Measurements from ENCODE around the gene LYZL4. TPM values are rescaled to one million over a fixed set of nuclear protein-coding genes. Genes with fewer than 3 reads are reported as not detected.

Gene LYZL4
- total RNA-seq, 2 donors from 2014 or later = 5.9 TPM; not detected in 1

GRCh38 chr3:42421818-42422796, 11.7 kb upstream of the LYZL4 start:
- no peak for TF ChIP-seq POLR2AphosphoS5 (IDR thresholded peaks at IDR 0.05)
- TF ChIP-seq, protein P1, sequence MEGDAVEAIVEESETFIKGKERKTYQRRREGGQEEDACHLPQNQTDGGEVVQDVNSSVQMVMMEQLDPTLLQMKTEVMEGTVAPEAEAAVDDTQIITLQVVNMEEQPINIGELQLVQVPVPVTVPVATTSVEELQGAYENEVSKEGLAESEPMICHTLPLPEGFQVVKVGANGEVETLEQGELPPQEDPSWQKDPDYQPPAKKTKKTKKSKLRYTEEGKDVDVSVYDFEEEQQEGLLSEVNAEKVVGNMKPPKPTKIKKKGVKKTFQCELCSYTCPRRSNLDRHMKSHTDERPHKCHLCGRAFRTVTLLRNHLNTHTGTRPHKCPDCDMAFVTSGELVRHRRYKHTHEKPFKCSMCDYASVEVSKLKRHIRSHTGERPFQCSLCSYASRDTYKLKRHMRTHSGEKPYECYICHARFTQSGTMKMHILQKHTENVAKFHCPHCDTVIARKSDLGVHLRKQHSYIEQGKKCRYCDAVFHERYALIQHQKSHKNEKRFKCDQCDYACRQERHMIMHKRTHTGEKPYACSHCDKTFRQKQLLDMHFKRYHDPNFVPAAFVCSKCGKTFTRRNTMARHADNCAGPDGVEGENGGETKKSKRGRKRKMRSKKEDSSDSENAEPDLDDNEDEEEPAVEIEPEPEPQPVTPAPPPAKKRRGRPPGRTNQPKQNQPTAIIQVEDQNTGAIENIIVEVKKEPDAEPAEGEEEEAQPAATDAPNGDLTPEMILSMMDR (IDR thresholded peaks at IDR 0.05) = no peak
- no peak for TF ChIP-seq POLR2A (IDR thresholded peaks at IDR 0.05)
- H3K4me3 ChIP-seq = no peak overlapping the region
- no peaks in the 10 kb centered on the region for H3K27me3 ChIP-seq (replicated peaks; ENCODE audit: insufficient read depth)
- H3K36me3 ChIP-seq = no peaks in the 10 kb centered on the region
- intact Hi-C loops (cut with DNase I) = no loop called here
- no peak overlapping the region for H3K27ac ChIP-seq
- H3K4me1 ChIP-seq (replicated peaks) = no peaks in the 10 kb centered on the region
- no peak for DNase-seq (ENCODE audit: low spot score)
- no peaks in the 10 kb centered on the region for H3K9me3 ChIP-seq
- 88% methylated on average over 20 of the region's 20 CpGs for WGBS

DNA sequence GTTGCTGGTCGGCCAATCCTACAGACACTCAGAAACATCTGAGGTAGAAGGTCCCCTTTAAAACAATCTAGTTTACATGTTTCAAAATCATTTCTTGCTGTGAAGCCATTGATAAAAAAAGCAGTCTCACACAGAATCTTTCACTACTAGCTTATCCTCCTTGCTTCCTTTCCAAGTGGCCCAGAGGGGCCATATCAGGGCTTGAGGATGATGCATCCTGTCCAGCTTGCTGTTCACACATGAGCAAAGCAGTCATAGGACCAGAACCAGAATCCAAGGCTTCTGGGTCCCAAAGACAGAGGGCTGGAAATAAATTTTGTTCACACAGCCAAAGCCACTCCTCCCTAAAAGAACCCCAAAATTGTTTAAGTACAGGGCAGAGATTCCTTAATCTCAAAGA, 9.2 kb upstream of the LYZL4 start:
- no peaks in the 10 kb centered on the region for H3K4me1 ChIP-seq (replicated peaks)
- no peaks in the 10 kb centered on the region for H3K27me3 ChIP-seq (replicated peaks; ENCODE audit: insufficient read depth)
- DNase-seq (ENCODE audit: low spot score) = no peak
- TF ChIP-seq POLR2A (IDR thresholded peaks at IDR 0.05) = no peak
- TF ChIP-seq POLR2AphosphoS5 (IDR thresholded peaks at IDR 0.05) = no peak
- TF ChIP-seq, protein P1 (IDR thresholded peaks at IDR 0.05) = no peak
- intact Hi-C loops (cut with DNase I) = no loop called here
- H3K36me3 ChIP-seq = no peaks in the 10 kb centered on the region
- H3K9me3 ChIP-seq = no peaks in the 10 kb centered on the region
- no peak overlapping the region for H3K4me3 ChIP-seq
- 89% methylated on average over 1 of the region's 1 CpG for WGBS
- no peak overlapping the region for H3K27ac ChIP-seq

DNA sequence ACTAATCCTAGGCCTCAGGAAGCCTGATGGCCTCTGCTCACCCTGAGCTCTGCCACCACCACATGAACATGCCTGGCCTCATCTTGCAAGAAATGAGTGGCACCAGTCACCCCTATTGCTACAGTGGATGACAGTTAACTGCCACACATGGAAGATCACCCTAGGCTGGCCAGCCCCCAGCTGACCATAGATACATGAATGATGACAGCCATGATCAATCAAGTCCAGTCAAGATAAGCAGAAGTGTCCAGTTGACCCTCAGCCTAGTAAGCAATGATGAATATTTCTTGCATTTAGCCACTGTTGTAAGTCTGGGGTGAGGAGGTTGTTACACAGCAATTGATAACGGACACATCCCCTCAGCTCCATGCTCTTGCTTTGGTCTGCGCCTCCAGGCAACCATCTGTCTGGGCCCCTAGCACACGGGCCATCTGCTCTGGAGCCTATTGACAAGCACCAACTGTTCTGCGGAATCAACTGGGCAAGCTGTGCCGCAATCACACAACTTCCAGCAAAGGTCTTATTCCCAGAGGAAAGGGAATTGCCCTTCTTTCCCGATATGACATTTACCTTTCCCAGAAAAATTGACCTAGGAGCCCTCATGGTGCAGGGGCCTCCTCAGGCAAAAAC, 2.2 kb upstream of the LYZL4 start:
- H3K27ac ChIP-seq = no peak overlapping the region
- intact Hi-C loops (cut with DNase I) = no loop called here
- TF ChIP-seq POLR2A (IDR thresholded peaks at IDR 0.05) (no peak), POLR2AphosphoS5 (IDR thresholded peaks at IDR 0.05) (no peak)
- TF ChIP-seq, protein P1 (IDR thresholded peaks at IDR 0.05) = no peak
- H3K36me3 ChIP-seq = no peaks in the 10 kb centered on the region
- 92% methylated on average over 6 of the region's 6 CpGs for WGBS
- no peaks in the 10 kb centered on the region for H3K9me3 ChIP-seq
- no peaks in the 10 kb centered on the region for H3K4me1 ChIP-seq (replicated peaks)
- H3K4me3 ChIP-seq = no peak overlapping the region
- DNase-seq (ENCODE audit: low spot score) = no peak
- H3K27me3 ChIP-seq (replicated peaks; ENCODE audit: insufficient read depth) = no peaks in the 10 kb centered on the region

DNA sequence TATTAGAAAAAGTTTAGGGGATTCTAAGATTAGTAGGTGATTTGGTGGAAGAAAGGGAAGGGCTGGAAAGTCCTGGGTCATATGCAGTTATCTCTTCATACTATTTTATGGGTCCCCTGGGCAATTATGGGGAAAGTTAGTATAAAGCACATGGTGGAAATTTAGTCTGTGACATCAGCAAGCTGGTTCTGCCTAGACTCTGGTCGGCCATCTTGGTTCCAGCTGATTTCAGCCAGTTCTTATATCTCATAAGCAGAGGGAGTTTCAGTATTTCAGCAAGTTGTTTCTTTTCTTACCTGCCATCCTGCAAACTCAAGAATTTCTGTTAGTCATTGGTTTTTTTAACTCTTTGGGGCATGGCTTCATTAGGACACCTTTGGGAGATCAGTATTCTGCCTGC, 1.0 kb upstream of the LYZL4 start:
- intact Hi-C loops (cut with DNase I) = no loop called here

More for the DNA sequence above, 1.0 kb upstream of the LYZL4 start:
- DNase-seq (ENCODE audit: low spot score) = no peak
- 88% methylated on average over 1 of the region's 1 CpG for WGBS
- Histone ChIP-seq H3K27ac (no peak overlapping the region), H3K4me3 (no peak overlapping the region), H3K4me1 (replicated peaks) (no peaks in the 10 kb centered on the region), H3K27me3 (replicated peaks; ENCODE audit: insufficient read depth) (no peaks in the 10 kb centered on the region), H3K9me3 (no peaks in the 10 kb centered on the region), H3K36me3 (no peaks in the 10 kb centered on the region)
- TF ChIP-seq, protein P1 (IDR thresholded peaks at IDR 0.05) = no peak
- TF ChIP-seq POLR2AphosphoS5 (IDR thresholded peaks at IDR 0.05) (no peak), POLR2A (IDR thresholded peaks at IDR 0.05) (no peak)
